Testis (tissue), 5 donors: Measurements from ENCODE around the gene ZNF239. TPM values are rescaled to one million over a fixed set of nuclear protein-coding genes. Genes with fewer than 3 reads are reported as not detected.
A peak's percentile ranks its signal among the peaks of the same experiment; 100 is the strongest.

ENCODE experiments used
- DNase-seq: peaks from one replicate; pipeline ENCODE4 v3.0.0-alpha.2; 2019
- H3K27ac ChIP-seq, 2 donors: fragments of 200-600 bp; sonication (generic); one replicate each; pipeline ENCODE4 v1.5.1; 2019
- H3K27me3 ChIP-seq: fragments of 200-600 bp; sonication (generic); one replicate; pipeline ENCODE4 v1.5.1; 2019
- H3K36me3 ChIP-seq: fragments of 200-600 bp; sonication (generic); one replicate; pipeline ENCODE4 v1.5.1; 2017; ENCODE audit warnings: low read depth; ENCODE audit errors: missing control alignments
- H3K4me1 ChIP-seq: fragments of 200-600 bp; sonication (generic); one replicate; pipeline ENCODE4 v1.5.1; 2019
- H3K4me3 ChIP-seq, 2 donors: fragments of 200-600 bp; sonication (generic); one replicate each; pipeline ENCODE4 v1.5.1; 2017 to 2019
- H3K9me3 ChIP-seq: fragments of 200-600 bp; sonication (generic); one replicate; pipeline ENCODE4 v1.5.1; 2017
- POLR2A ChIP-seq: fragments of 450-650 bp; IDR thresholded peaks from one replicate; pipeline ENCODE4 v1.6.1; 2017; ENCODE audit warnings: antibody characterized with exemption, mild to moderate bottlenecking, moderate library complexity
- WGBS, 2 donors: methylation state at CpG; one replicate each; pipeline ENCODE4 v1.1.5; 2018; 5-methylcytosine and 5-hydroxymethylcytosine counted together
- intact Hi-C: fragments of 100-400 bp; cut with DNase I; formaldehyde crosslinking; loops from one replicate; pipeline ENCODE4 v1.15.1; 2023; ENCODE audit warnings: low total_unique reads
- long read RNA-seq, 2 donors: transcript quantifications; one replicate each; lab custom pipeline, GENCODE V29; 2026
- polyA plus RNA-seq: library from polyadenylated mRNA; stranded (reverse); fragments of 350-450 nt; fragmentation: Illumina TruSeq; extraction: RNeasy Lipid Tissue Mini Kit (QIAGEN cat#74804); gene quantifications from one replicate; pipeline ENCODE4 v1.2.3, GENCODE V29; 2014; ENCODE audit warnings: low read depth, low replicate concordance; ENCODE audit not compliant: insufficient read depth
- total RNA-seq, 2 donors: library from RNA; depleted of rRNA; stranded (reverse); fragments of >200 nt; gene quantifications; one replicate each; pipeline ENCODE4 v1.2.3, GENCODE V29; 2016
- TF ChIP-seq, protein P1 (sequence below), 3 experiments: fragments of 450-650 bp in 2 of 3; fragments of 200-600 bp in 1 of 3; sonication (generic) in 1 of 3; IDR thresholded peaks; one replicate each; pipeline ENCODE4 v1.5.1; 2016 to 2019; ENCODE audit warnings: antibody characterized with exemption in 3 of 3, mild to moderate bottlenecking in 2 of 3, moderate library complexity in 1 of 3

Gene ZNF239
- total RNA-seq (10 to 100 TPM in 1 of 2 donors, 1 to 10 TPM in 1; 9.2 to 10.9 TPM), polyA plus RNA-seq (20.8 TPM)
- long read RNA-seq, donor 1, partial matches to known transcripts, result 0 of 3 reads
- long read RNA-seq, donor 1, other reads (novel, unspliced or antisense), result 0 of 3 reads
- long read RNA-seq, donor 2, result 0 reads

DNA sequence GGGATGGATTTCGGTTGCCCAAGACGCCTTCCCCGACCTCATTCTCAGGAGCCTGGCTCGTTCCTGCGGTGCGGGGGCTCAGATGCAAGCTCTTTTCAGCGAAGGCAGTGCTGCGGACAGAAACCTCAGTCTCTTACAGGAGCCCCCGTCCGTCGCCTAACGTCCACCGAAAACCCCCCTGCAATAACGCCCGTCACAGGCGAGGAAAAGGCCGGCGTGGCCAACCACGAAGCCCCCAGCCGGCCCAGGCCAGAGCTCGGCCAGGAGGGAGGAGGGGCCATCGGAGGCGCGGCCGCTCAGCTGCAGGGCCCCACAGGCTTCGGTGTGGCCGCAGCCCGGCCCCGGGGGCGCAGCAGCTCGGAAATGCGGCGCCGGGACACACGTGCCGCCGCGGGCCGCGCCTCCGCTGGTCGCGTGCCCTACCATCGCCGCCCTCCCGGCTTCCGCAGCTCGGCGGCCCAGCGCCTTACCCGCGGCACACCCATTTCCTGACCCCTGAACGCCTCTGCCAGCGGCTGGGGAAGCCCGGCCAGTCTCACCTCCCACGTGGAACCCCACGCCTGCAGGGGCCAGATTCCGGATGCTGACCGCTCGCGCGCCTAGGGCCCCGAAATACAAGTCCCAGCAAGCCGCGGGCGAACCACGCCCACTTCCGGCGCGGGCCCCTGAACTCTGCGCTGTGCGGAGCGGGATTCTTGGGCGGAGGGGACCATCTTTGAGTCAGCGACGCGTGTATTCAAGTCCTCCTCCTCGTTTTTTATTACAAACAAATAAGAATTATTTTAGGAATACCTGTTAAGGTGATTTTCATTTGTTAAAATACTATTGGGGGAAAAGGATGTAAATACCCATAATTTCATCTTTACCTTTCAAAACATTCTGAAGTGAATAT lies at the start of gene ZNF239:
TSS of gene ZNF239 (minus strand) at position 616 of the 892 bp plus-strand sequence. CDS start 16,537 bp downstream, outside the sequence.
- Histone ChIP-seq H3K4me1 (no peaks in the 10 kb centered on the region), H3K36me3 (no peaks in the 10 kb centered on the region), H3K4me3 (peak within 1 kb of the TSS; percentile 65 to 74), H3K9me3 (no peaks in the 10 kb centered on the region), H3K27me3 (no peaks in the 10 kb centered on the region), H3K27ac (peak within 1 kb of the TSS; percentile 73)
- DNase-seq, result peak; percentile 95
- WGBS, 2 donors, result 2 to 4% methylated on average over 38 to 72 of the region's 78 CpGs
- TF ChIP-seq POLR2A, result no peak
- TF ChIP-seq, protein P1, sequence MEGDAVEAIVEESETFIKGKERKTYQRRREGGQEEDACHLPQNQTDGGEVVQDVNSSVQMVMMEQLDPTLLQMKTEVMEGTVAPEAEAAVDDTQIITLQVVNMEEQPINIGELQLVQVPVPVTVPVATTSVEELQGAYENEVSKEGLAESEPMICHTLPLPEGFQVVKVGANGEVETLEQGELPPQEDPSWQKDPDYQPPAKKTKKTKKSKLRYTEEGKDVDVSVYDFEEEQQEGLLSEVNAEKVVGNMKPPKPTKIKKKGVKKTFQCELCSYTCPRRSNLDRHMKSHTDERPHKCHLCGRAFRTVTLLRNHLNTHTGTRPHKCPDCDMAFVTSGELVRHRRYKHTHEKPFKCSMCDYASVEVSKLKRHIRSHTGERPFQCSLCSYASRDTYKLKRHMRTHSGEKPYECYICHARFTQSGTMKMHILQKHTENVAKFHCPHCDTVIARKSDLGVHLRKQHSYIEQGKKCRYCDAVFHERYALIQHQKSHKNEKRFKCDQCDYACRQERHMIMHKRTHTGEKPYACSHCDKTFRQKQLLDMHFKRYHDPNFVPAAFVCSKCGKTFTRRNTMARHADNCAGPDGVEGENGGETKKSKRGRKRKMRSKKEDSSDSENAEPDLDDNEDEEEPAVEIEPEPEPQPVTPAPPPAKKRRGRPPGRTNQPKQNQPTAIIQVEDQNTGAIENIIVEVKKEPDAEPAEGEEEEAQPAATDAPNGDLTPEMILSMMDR (IDR thresholded peaks at IDR 0.05), result peak in 1 of 3 experiments; percentile 1
- intact Hi-C loops, result no loop called here

DNA sequence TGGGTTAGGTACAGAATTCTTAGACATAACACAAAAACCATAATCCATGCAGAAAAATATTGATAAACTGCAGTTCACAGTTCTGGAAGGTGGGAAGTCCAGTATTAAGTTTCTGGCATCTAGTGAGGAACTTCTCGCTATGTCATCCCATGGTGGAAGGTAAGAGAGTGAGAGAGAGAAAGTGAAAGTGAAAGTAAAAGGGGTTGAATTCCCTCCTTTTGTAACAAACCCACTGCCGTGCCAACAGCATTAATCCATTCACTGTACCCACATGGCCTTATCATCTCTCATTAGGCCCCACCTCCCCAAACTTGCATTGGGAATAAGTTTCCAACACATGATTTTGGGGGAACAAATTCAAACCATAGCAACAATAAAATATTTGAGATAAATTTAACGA lies 48.9 kb upstream of the ZNF239 start:
- Histone ChIP-seq H3K4me1 (no peaks in the 10 kb centered on the region), H3K27me3 (no peaks in the 10 kb centered on the region), H3K36me3 (no peaks in the 10 kb centered on the region), H3K9me3 (no peaks in the 10 kb centered on the region), H3K27ac (no peak overlapping the region), H3K4me3 (no peak overlapping the region)
- TF ChIP-seq, protein P1 (IDR thresholded peaks at IDR 0.05), result no peak
- no peak for TF ChIP-seq POLR2A
- DNase-seq, result no peak
- 44 to 54% methylated on average over 3 of the region's 3 CpGs for WGBS, 2 donors
- intact Hi-C loops, result no loop called here

DNA sequence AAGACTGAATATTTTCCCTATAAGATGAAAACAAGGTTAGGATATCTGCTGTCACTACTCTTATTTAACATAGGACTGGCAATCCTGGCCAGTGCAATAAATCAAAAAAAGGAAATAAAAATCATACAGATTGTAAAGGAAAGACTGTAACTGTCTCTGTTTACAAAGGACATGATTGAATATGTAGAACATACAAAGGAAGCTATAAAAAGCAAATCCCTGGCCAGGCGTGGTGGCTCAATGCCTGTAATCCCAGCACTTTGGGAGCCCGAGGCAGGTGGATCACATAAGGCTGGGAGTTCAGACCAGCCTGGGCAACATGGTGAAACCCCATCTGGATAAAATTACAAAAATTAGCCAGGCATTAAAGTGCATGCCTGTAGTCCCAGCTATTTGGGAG lies 47.6 kb upstream of the ZNF239 start:
- intact Hi-C loops, result no loop called here
- DNase-seq, result no peak
- no peak for TF ChIP-seq POLR2A
- TF ChIP-seq, protein P1 (IDR thresholded peaks at IDR 0.05), result no peak
- Histone ChIP-seq H3K36me3 (no peaks in the 10 kb centered on the region), H3K4me1 (no peaks in the 10 kb centered on the region), H3K27ac (no peak overlapping the region), H3K4me3 (no peak overlapping the region), H3K9me3 (no peaks in the 10 kb centered on the region), H3K27me3 (no peaks in the 10 kb centered on the region)
- WGBS, 2 donors, result 83 to 84% methylated on average over 2 of the region's 2 CpGs

DNA sequence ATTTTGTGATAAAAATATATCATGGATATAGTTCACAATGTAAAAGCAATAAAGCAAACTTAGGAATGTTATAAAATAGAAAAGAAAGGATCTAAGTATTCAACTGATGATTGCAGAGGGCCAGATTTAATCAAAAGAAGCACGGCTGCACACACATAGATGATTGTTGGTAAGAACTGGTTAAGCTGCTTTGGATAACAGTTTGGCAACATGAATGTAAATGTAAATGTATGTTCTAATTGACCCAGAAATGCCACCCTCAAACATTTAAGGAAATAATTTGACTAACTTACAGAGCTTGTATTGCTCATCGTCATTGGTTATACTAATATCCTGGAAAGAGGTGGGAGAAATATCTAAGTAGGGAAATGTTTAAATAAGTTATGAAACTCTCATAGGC lies 45.0 kb upstream of the ZNF239 start:
- H3K27me3 ChIP-seq, result no peaks in the 10 kb centered on the region
- no peak overlapping the region for H3K27ac ChIP-seq
- no peak for DNase-seq
- TF ChIP-seq, protein P1 (IDR thresholded peaks at IDR 0.05), result no peak
- TF ChIP-seq POLR2A, result no peak
- H3K4me3 ChIP-seq, result no peak overlapping the region
- no peaks in the 10 kb centered on the region for H3K9me3 ChIP-seq
- no peaks in the 10 kb centered on the region for H3K36me3 ChIP-seq
- no peaks in the 10 kb centered on the region for H3K4me1 ChIP-seq
- intact Hi-C loops, result no loop called here
- 97% methylated on average over 2 of the region's 2 CpGs for WGBS, 2 donors
